BJ (cell line): Measurements from ENCODE around the gene GPANK1. TPM values are rescaled to one million over a fixed set of nuclear protein-coding genes. Genes with fewer than 3 reads are reported as not detected.

Experiments used
- CTCF ChIA-PET: fragments of 350-600 bp; formaldehyde crosslinking; extraction: SDS; loops from one replicate; lab custom pipeline; 2021; ENCODE audit warnings: antibody characterized with exemption, inconsistent platforms; lab: Yijun Ruan, JAX
- POLR2A ChIA-PET: fragments of 300-600 bp; sonication (Branson Sonifier 250); formaldehyde crosslinking; extraction: SDS; loops from one replicate; lab custom pipeline; 2021; ENCODE audit warnings: antibody characterized with exemption; lab: Charles Lee
- DNase-seq: peaks from one replicate; pipeline ENCODE4 v3.0.0-alpha.2; 2011; ENCODE audit warnings: low read depth
- H3K27me3 ChIP-seq: 2 replicates; pipeline ENCODE4 v1.6.0; 2011; ENCODE audit warnings: low read length; ENCODE audit not compliant: control insufficient read depth, insufficient read depth
- H3K36me3 ChIP-seq: 2 replicates; pipeline ENCODE4 v1.5.1; 2011; ENCODE audit warnings: low read length; ENCODE audit not compliant: control insufficient read depth, insufficient read depth
- H3K4me3 ChIP-seq: 2 replicates; pipeline ENCODE4 v1.5.1; 2011; ENCODE audit warnings: low read depth, mild to moderate bottlenecking, control low read depth, low read length
- CTCF ChIP-seq: IDR thresholded peaks from 2 replicates; pipeline ENCODE4 v1.5.1; 2011; ENCODE audit warnings: low read depth, mild to moderate bottlenecking, control low read depth, inconsistent platforms, low read length, moderate library complexity; ENCODE audit not compliant: insufficient read depth
- polyA plus RNA-seq: library from polyadenylated mRNA; depleted of rRNA; stranded (reverse); fragments of >200 nt; gene quantifications from 2 replicates; pipeline ENCODE4 v1.2.3, GENCODE V29; 2011; rRNA removed
- small RNA-seq: library from RNA; depleted of rRNA; stranded (forward); fragments of <200 nt; gene quantifications from one replicate; pipeline ENCODE3, GENCODE V24; 2012; ENCODE audit warnings: low replicate concordance, low read depth; ENCODE audit not compliant: insufficient read length

Gene GPANK1
- polyA plus RNA-seq, 1 experiment: 15.0 TPM

GRCh38 chr6:31615748-31616147 is 49.0 kb downstream of the GPANK1 start:
- DNase-seq: no peak
- POLR2A ChIA-PET: no interaction called here
- no peak overlapping the region for H3K4me3 ChIP-seq
- no peaks in the 10 kb centered on the region for H3K36me3 ChIP-seq
- no peaks in the 10 kb centered on the region for H3K27me3 ChIP-seq
- TF ChIP-seq CTCF: no peak
- CTCF ChIA-PET: interaction anchor here (0.7 to 2.2 kb wide), 3 partner anchors 17 to 34 kb away, joined by 3 to 11 read pairs (median 5); no protein-coding TSS in a partner anchor

- ChIA-PET CTCF (interaction anchor here (0.7 to 1.3 kb wide), 2 partner anchors 16 to 33 kb away, joined by 3 to 5 read pairs; no protein-coding TSS in a partner anchor), POLR2A (no interaction called here)
- no peak for DNase-seq
- TF ChIP-seq CTCF: no peak
- Histone ChIP-seq H3K4me3 (no peak within 1 kb of the TSS), H3K36me3 (no peaks in the 10 kb centered on the region), H3K27me3 (no peaks in the 10 kb centered on the region)
Observed at GRCh38 chr6:31614684-31615578, 49.9 kb downstream of the GPANK1 start, which contains the start of gene AIF1. Gene AIF1 (plus strand): TSS chr6:31615234. CDS start chr6:31615330, 96 bp downstream.

- H3K4me3 ChIP-seq: no peak overlapping the region
- POLR2A ChIA-PET: no interaction called here
- H3K27me3 ChIP-seq: no peaks in the 10 kb centered on the region
- CTCF ChIA-PET: interaction anchor here (1.8 kb wide), 1 partner anchor 16 kb away, joined by 7 read pairs; no protein-coding TSS in a partner anchor
- no peak for DNase-seq
- H3K36me3 ChIP-seq: no peaks in the 10 kb centered on the region
- TF ChIP-seq CTCF: no peak
Observed at GRCh38 chr6:31614075-31614619, 50.6 kb downstream of the GPANK1 start.

Small RNA genes lying within 50 kb of the gene (small RNA-seq; reads per million reads assigned to genes)
- gene MIR4646: not detected
- not detected for gene MIR6832
- not detected for gene RF00019
- gene SNORA38: 9.5 reads per million, percentile 76 among the genes with 10 or more reads in this experiment
- not detected for gene UQCRHP1

Other genes with a start within 250 kb of the GPANK1 start
- 21.9 and 23.4 TPM in 2 replicates for gene MICB, start 166.9 kb downstream of the GPANK1 start, polyA plus RNA-seq
- not detected in 2 replicates for gene MCCD1, start 136.0 kb downstream of the GPANK1 start, polyA plus RNA-seq
- gene DDX39B, start 123.0 kb downstream of the GPANK1 start, polyA plus RNA-seq: 412 and 584 TPM in 2 replicates
- 2.7 and 3.6 TPM in 2 replicates for gene ATP6V1G2, start 118.4 kb downstream of the GPANK1 start, polyA plus RNA-seq
- 10.8 and 13.6 TPM in 2 replicates for gene NFKBIL1, start 117.4 kb downstream of the GPANK1 start, polyA plus RNA-seq
- gene LTA, start 92.7 kb downstream of the GPANK1 start, polyA plus RNA-seq: not detected in 2 replicates
- not detected in 2 replicates for gene TNF, start 89.4 kb downstream of the GPANK1 start, polyA plus RNA-seq
- not detected in 2 replicates for gene LTB, start 82.6 kb downstream of the GPANK1 start, polyA plus RNA-seq
- gene LST1, start 78.7 kb downstream of the GPANK1 start, polyA plus RNA-seq: 0.18 and 0.42 TPM in 2 replicates
- gene NCR3, start 72.0 kb downstream of the GPANK1 start, polyA plus RNA-seq: not detected in 2 replicates
- gene AIF1, start 49.8 kb downstream of the GPANK1 start, polyA plus RNA-seq: not detected in 2 replicates
- 23.8 and 47.3 TPM in 2 replicates for gene PRRC2A, start 44.3 kb downstream of the GPANK1 start, polyA plus RNA-seq
- gene BAG6, start 12.3 kb downstream of the GPANK1 start, polyA plus RNA-seq: 42.6 and 113 TPM in 2 replicates
- 4.2 and 4.8 TPM in 2 replicates for gene APOM, start 9.1 kb downstream of the GPANK1 start, polyA plus RNA-seq
- 9.9 and 13.0 TPM in 2 replicates for gene C6orf47, start 4.2 kb downstream of the GPANK1 start, polyA plus RNA-seq
- 83.2 and 94.9 TPM in 2 replicates for gene CSNK2B, start 1.1 kb upstream of the GPANK1 start, polyA plus RNA-seq
- gene LY6G5B, start 5.0 kb upstream of the GPANK1 start, polyA plus RNA-seq: 6.8 and 10.8 TPM in 2 replicates
- 3.1 and 3.6 TPM in 2 replicates for gene LY6G5C, start 16.1 kb upstream of the GPANK1 start, polyA plus RNA-seq
- gene ABHD16A, start 38.3 kb upstream of the GPANK1 start, polyA plus RNA-seq: 44.2 and 53.3 TPM in 2 replicates
- not detected in 2 replicates for gene LY6G6F, start 41.9 kb upstream of the GPANK1 start, polyA plus RNA-seq
- not detected in 2 replicates for gene LY6G6D, start 50.4 kb upstream of the GPANK1 start, polyA plus RNA-seq
- not detected in 2 replicates for gene LY6G6C, start 56.7 kb upstream of the GPANK1 start, polyA plus RNA-seq
- not detected in 2 replicates for gene MPIG6B, start 58.4 kb upstream of the GPANK1 start, polyA plus RNA-seq
- gene DDAH2, start 64.3 kb upstream of the GPANK1 start, polyA plus RNA-seq: 43.2 and 69.5 TPM in 2 replicates
- gene CLIC1, start 71.5 kb upstream of the GPANK1 start, polyA plus RNA-seq: 820 and 866 TPM in 2 replicates
- gene MSH5, start 75.0 kb upstream of the GPANK1 start, polyA plus RNA-seq: 9.2 and 10.7 TPM in 2 replicates
- gene SAPCD1, start 97.7 kb upstream of the GPANK1 start, polyA plus RNA-seq: 1.2 and 1.9 TPM in 2 replicates
- gene VWA7, start 112.3 kb upstream of the GPANK1 start, polyA plus RNA-seq: 0.16 and 0.29 TPM in 2 replicates
- 10.9 and 33.9 TPM in 2 replicates for gene VARS1, start 130.8 kb upstream of the GPANK1 start, polyA plus RNA-seq
- gene LSM2, start 142.0 kb upstream of the GPANK1 start, polyA plus RNA-seq: 40.3 and 43.5 TPM in 2 replicates
- 0.90 and 0.99 TPM in 2 replicates for gene HSPA1L, start 150.3 kb upstream of the GPANK1 start, polyA plus RNA-seq
- gene HSPA1A, start 150.5 kb upstream of the GPANK1 start, polyA plus RNA-seq: 57.7 and 98.6 TPM in 2 replicates
- 20.9 and 42.8 TPM in 2 replicates for gene HSPA1B, start 162.7 kb upstream of the GPANK1 start, polyA plus RNA-seq
- gene NEU1, start 197.8 kb upstream of the GPANK1 start, polyA plus RNA-seq: 32.1 and 48.1 TPM in 2 replicates
- gene SLC44A4, start 214.0 kb upstream of the GPANK1 start, polyA plus RNA-seq: 0.07 and 0.12 TPM in 2 replicates
- 19.3 and 32.8 TPM in 2 replicates for gene EHMT2, start 232.7 kb upstream of the GPANK1 start, polyA plus RNA-seq
- 2.0 and 2.6 TPM in 2 replicates for gene ZBTB12, start 237.1 kb upstream of the GPANK1 start, polyA plus RNA-seq